Mucosa of rectum (tissue), 2 donors: Measurements from ENCODE around the gene KCNQ4.

Source experiments
- H3K27ac ChIP-seq, 2 donors: one replicate each; pipeline ENCODE4 v1.7.0; 2013; ENCODE audit warnings: inconsistent platforms in 2 of 2, low read depth in 2 of 2, low read length in 2 of 2
- H3K27me3 ChIP-seq, 2 donors: one replicate each; pipeline ENCODE4 v1.7.0; 2013; ENCODE audit warnings: low read length in 2 of 2; ENCODE audit not compliant: control insufficient read depth in 2 of 2, insufficient read depth in 2 of 2
- H3K36me3 ChIP-seq, 2 donors: one replicate each; pipeline ENCODE4 v1.7.0; 2013; ENCODE audit warnings: low read length in 2 of 2; ENCODE audit not compliant: control insufficient read depth in 2 of 2, insufficient read depth in 2 of 2
- H3K4me1 ChIP-seq, 2 donors: one replicate each; pipeline ENCODE4 v1.7.0; 2013; ENCODE audit warnings: low read length in 2 of 2, mild to moderate bottlenecking in 1 of 2; ENCODE audit not compliant: control insufficient read depth in 2 of 2, insufficient read depth in 2 of 2
- H3K4me3 ChIP-seq, 2 donors: one replicate each; pipeline ENCODE4 v1.7.0; 2013; ENCODE audit warnings: low read length in 2 of 2
- H3K9ac ChIP-seq, 2 donors: one replicate each; pipeline ENCODE4 v1.7.0; 2013; ENCODE audit warnings: low read length in 2 of 2, low read depth in 1 of 2, mild to moderate bottlenecking in 1 of 2
- H3K9me3 ChIP-seq, 2 donors: one replicate each; pipeline ENCODE4 v1.7.0; 2013; ENCODE audit warnings: low read length in 2 of 2; ENCODE audit not compliant: control insufficient read depth in 2 of 2
- donor health status: healthy.
- donor health status: Normal muscosa, but diverticular disease.

Gene KCNQ4

GRCh38 chr1:40786171-40786994, 2.8 kb downstream of the KCNQ4 start:
- no peak overlapping the region for H3K9ac ChIP-seq
- H3K4me1 ChIP-seq: peaks cover 12 to 26% of the 10 kb centered on the region in 2 donors
- no peaks in the 10 kb centered on the region for H3K9me3 ChIP-seq
- H3K27ac ChIP-seq: no peak overlapping the region
- no peaks in the 10 kb centered on the region for H3K36me3 ChIP-seq
- H3K27me3 ChIP-seq: no peaks in the 10 kb centered on the region
- no peak overlapping the region for H3K4me3 ChIP-seq

- H3K4me1 ChIP-seq: peaks cover 12 to 21% of the 10 kb centered on the region in 2 donors
Observed at GRCh38 chr1:40786995-40787705, 3.6 kb downstream of the KCNQ4 start.

GRCh38 chr1:40787737-40788560, 4.4 kb downstream of the KCNQ4 start:
- Histone ChIP-seq H3K9me3 (no peaks in the 10 kb centered on the region), H3K4me3 (no peak overlapping the region), H3K4me1 (peaks cover 8 to 14% of the 10 kb centered on the region in 2 donors), H3K36me3 (no peaks in the 10 kb centered on the region), H3K27ac (no peak overlapping the region), H3K27me3 (no peaks in the 10 kb centered on the region), H3K9ac (no peak overlapping the region)

More at GRCh38 chr1:40786995-40787705, 3.6 kb downstream of the KCNQ4 start:
- Histone ChIP-seq H3K9me3 (no peaks in the 10 kb centered on the region), H3K27me3 (no peaks in the 10 kb centered on the region), H3K27ac (no peak overlapping the region), H3K36me3 (no peaks in the 10 kb centered on the region), H3K4me3 (no peak overlapping the region), H3K9ac (no peak overlapping the region)

- Histone ChIP-seq H3K9ac (no peak overlapping the region), H3K4me3 (no peak overlapping the region)
Observed at GRCh38 chr1:40788561-40789341, 5.2 kb downstream of the KCNQ4 start.

GRCh38 chr1:40789342-40789598, 5.7 kb downstream of the KCNQ4 start:
- Histone ChIP-seq H3K27ac (no peak overlapping the region), H3K27me3 (no peaks in the 10 kb centered on the region), H3K4me3 (no peak overlapping the region), H3K36me3 (no peaks in the 10 kb centered on the region), H3K9ac (no peak overlapping the region), H3K4me1 (peaks cover 3 to 9% of the 10 kb centered on the region in 2 donors), H3K9me3 (no peaks in the 10 kb centered on the region)

More at GRCh38 chr1:40788561-40789341, 5.2 kb downstream of the KCNQ4 start:
- H3K27me3 ChIP-seq: no peaks in the 10 kb centered on the region
- H3K36me3 ChIP-seq: no peaks in the 10 kb centered on the region
- no peaks in the 10 kb centered on the region for H3K9me3 ChIP-seq
- H3K4me1 ChIP-seq: peaks cover 3 to 9% of the 10 kb centered on the region in 2 donors
- no peak overlapping the region for H3K27ac ChIP-seq

GRCh38 chr1:40789661-40790430, 6.3 kb downstream of the KCNQ4 start:
- no peak overlapping the region for H3K4me3 ChIP-seq
- no peaks in the 10 kb centered on the region for H3K36me3 ChIP-seq
- no peaks in the 10 kb centered on the region for H3K27me3 ChIP-seq
- H3K9me3 ChIP-seq: no peaks in the 10 kb centered on the region
- H3K9ac ChIP-seq: no peak overlapping the region
- H3K27ac ChIP-seq: no peak overlapping the region
- peaks cover 0 to 6% of the 10 kb centered on the region in 2 donors for H3K4me1 ChIP-seq

GRCh38 chr1:40792036-40792435, 8.4 kb downstream of the KCNQ4 start:
- Histone ChIP-seq H3K9ac (no peak overlapping the region), H3K4me1 (peaks cover 0 to under 1% of the 10 kb centered on the region in 2 donors), H3K9me3 (no peaks in the 10 kb centered on the region), H3K27ac (no peak overlapping the region), H3K27me3 (no peaks in the 10 kb centered on the region), H3K4me3 (no peak overlapping the region), H3K36me3 (no peaks in the 10 kb centered on the region)

- no peak overlapping the region for H3K4me3 ChIP-seq
- H3K27ac ChIP-seq: no peak overlapping the region
- H3K4me1 ChIP-seq: peaks cover 2 to 3% of the 10 kb centered on the region in 2 donors
- H3K9ac ChIP-seq: no peak overlapping the region
- no peaks in the 10 kb centered on the region for H3K9me3 ChIP-seq
- H3K27me3 ChIP-seq: no peaks in the 10 kb centered on the region
- no peaks in the 10 kb centered on the region for H3K36me3 ChIP-seq
Observed at GRCh38 chr1:40793617-40794016, 10.0 kb downstream of the KCNQ4 start.

- Histone ChIP-seq H3K9ac (no peak overlapping the region), H3K9me3 (no peaks in the 10 kb centered on the region), H3K4me3 (no peak overlapping the region), H3K36me3 (no peaks in the 10 kb centered on the region), H3K27me3 (no peaks in the 10 kb centered on the region), H3K27ac (no peak overlapping the region), H3K4me1 (peaks cover 5 to 6% of the 10 kb centered on the region in 2 donors)
Observed at GRCh38 chr1:40794048-40794447, 10.5 kb downstream of the KCNQ4 start.
